ENCODE data around the gene COX5B. TPM values are rescaled to one million over a fixed set of nuclear protein-coding genes. Genes with fewer than 3 reads are reported as not detected.
A peak's percentile ranks its signal among the peaks of the same experiment; 100 is the strongest.

Gene COX5B
- total RNA-seq, 1 experiment from 2014 or later = 374 TPM

DNA sequence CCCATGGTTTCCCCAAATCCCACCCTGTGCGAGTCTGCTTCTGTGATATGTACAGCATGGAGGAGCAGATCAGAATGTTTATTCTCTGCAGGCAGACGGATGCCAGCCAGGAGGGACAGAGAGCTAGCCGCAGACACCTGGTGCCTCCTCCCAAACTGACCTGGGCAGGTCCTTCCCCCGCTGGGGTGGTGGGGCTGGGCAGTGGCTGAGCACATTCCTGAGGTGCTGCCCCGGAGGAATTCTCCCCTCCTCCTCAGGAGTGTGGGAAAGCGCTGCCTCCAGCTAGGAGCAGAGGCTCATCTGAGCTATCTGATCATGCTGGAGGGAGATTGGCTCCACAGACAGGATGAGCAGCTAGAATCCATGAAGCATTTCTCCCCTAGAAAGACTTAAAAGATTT is 45.3 kb downstream of the COX5B start:
- no peak for DNase-seq
- Histone ChIP-seq H3K9me3 (ENCODE audit: low read length) (no peaks in the 10 kb centered on the region), H3K4me1 (ENCODE audit: low read length) (no peaks in the 10 kb centered on the region), H3K9me2 (replicated peaks; ENCODE audit: insufficient read depth, low read length) (no peaks in the 10 kb centered on the region), H3K27me3 (ENCODE audit: low read length) (no peaks in the 10 kb centered on the region), H4K20me1 (ENCODE audit: insufficient read depth, low read depth, low read length) (no peaks in the 10 kb centered on the region), H3K79me2 (ENCODE audit: low read length) (no peaks in the 10 kb centered on the region), H3K36me3 (ENCODE audit: insufficient read depth, low read length) (no peaks in the 10 kb centered on the region), H3K4me2 (ENCODE audit: low read depth, low read length, poor library complexity, severe bottlenecking) (no peak overlapping the region), H3K27ac (ENCODE audit: low read length) (no peak overlapping the region), H2AFZ (ENCODE audit: low read length) (no peak overlapping the region), H3K4me3 (ENCODE audit: low read length) (no peak overlapping the region), H3K9ac (ENCODE audit: low read length) (no peak overlapping the region)

- peaks cover 18% of the 10 kb centered on the region for H3K4me1 ChIP-seq (ENCODE audit: low read length)
- DNase-seq = no peak
- no peak overlapping the region for H3K9ac ChIP-seq (ENCODE audit: low read length)
- no peaks in the 10 kb centered on the region for H3K27me3 ChIP-seq (ENCODE audit: low read length)
- H3K9me2 ChIP-seq (replicated peaks; ENCODE audit: insufficient read depth, low read length) = no peaks in the 10 kb centered on the region
- H3K9me3 ChIP-seq (ENCODE audit: low read length) = no peaks in the 10 kb centered on the region
- H3K79me2 ChIP-seq (ENCODE audit: low read length) = no peaks in the 10 kb centered on the region
- no peak overlapping the region for H3K4me2 ChIP-seq (ENCODE audit: low read depth, low read length, poor library complexity, severe bottlenecking)
- no peak overlapping the region for H2AFZ ChIP-seq (ENCODE audit: low read length)
- H3K36me3 ChIP-seq (ENCODE audit: insufficient read depth, low read length) = no peaks in the 10 kb centered on the region
- no peak overlapping the region for H3K4me3 ChIP-seq (ENCODE audit: low read length)
- H3K27ac ChIP-seq (ENCODE audit: low read length) = no peak overlapping the region
- no peaks in the 10 kb centered on the region for H4K20me1 ChIP-seq (ENCODE audit: insufficient read depth, low read depth, low read length)
Measured at GRCh38 chr2:97693476-97693875, 47.6 kb downstream of the COX5B start.

- H3K9me2 ChIP-seq (replicated peaks; ENCODE audit: insufficient read depth, low read length) = no peaks in the 10 kb centered on the region
- no peak overlapping the region for H3K4me2 ChIP-seq (ENCODE audit: low read depth, low read length, poor library complexity, severe bottlenecking)
- no peak overlapping the region for H2AFZ ChIP-seq (ENCODE audit: low read length)
- H3K9me3 ChIP-seq (ENCODE audit: low read length) = no peaks in the 10 kb centered on the region
- no peak overlapping the region for H3K9ac ChIP-seq (ENCODE audit: low read length)
- no peak for DNase-seq
- H3K4me1 ChIP-seq (ENCODE audit: low read length) = peaks cover 23% of the 10 kb centered on the region
- H4K20me1 ChIP-seq (ENCODE audit: insufficient read depth, low read depth, low read length) = no peaks in the 10 kb centered on the region
- H3K79me2 ChIP-seq (ENCODE audit: low read length) = no peaks in the 10 kb centered on the region
- H3K27me3 ChIP-seq (ENCODE audit: low read length) = no peaks in the 10 kb centered on the region
- H3K27ac ChIP-seq (ENCODE audit: low read length) = no peak overlapping the region
- no peaks in the 10 kb centered on the region for H3K36me3 ChIP-seq (ENCODE audit: insufficient read depth, low read length)
- H3K4me3 ChIP-seq (ENCODE audit: low read length) = no peak overlapping the region
Measured at GRCh38 chr2:97695744-97696143, 49.9 kb downstream of the COX5B start.

- no peaks in the 10 kb centered on the region for H3K9me2 ChIP-seq (replicated peaks; ENCODE audit: insufficient read depth, low read length)
- H3K4me3 ChIP-seq (ENCODE audit: low read length) = peak overlapping the region; percentile 8; the same call in 1 of the 2 replicates
- H3K36me3 ChIP-seq (ENCODE audit: insufficient read depth, low read length) = no peaks in the 10 kb centered on the region
- peaks cover 23% of the 10 kb centered on the region for H3K4me1 ChIP-seq (ENCODE audit: low read length)
- H4K20me1 ChIP-seq (ENCODE audit: insufficient read depth, low read depth, low read length) = no peaks in the 10 kb centered on the region
- peak overlapping the region; percentile 43; the same call in 1 of the 2 replicates for H2AFZ ChIP-seq (ENCODE audit: low read length)
- no peak overlapping the region for H3K27ac ChIP-seq (ENCODE audit: low read length)
- H3K79me2 ChIP-seq (ENCODE audit: low read length) = no peaks in the 10 kb centered on the region
- H3K4me2 ChIP-seq (ENCODE audit: low read depth, low read length, poor library complexity, severe bottlenecking) = peak overlapping the region; percentile 66
- no peaks in the 10 kb centered on the region for H3K9me3 ChIP-seq (ENCODE audit: low read length)
- DNase-seq = peak; percentile 95
- no peaks in the 10 kb centered on the region for H3K27me3 ChIP-seq (ENCODE audit: low read length)
- H3K9ac ChIP-seq (ENCODE audit: low read length) = peak overlapping the region; percentile 36
Measured at GRCh38 chr2:97697252-97698235, 51.7 kb downstream of the COX5B start.

Small RNA genes within 50 kb of the gene (small RNA-seq; reads per million reads assigned to genes)
- 0.43 reads per million, percentile 6 among the genes with 10 or more reads in this experiment for gene RNU4-8P

Other genes starting within 250 kb of the COX5B start
- 69.9 and 79.2 TPM in 2 replicates for gene ANKRD36B, start 56.2 kb upstream of the COX5B start, total RNA-seq (2014; rRNA removed; shearing (Covaris generic); ENCODE audit: low replicate concordance)
- 32.1 and 65.3 TPM in 2 replicates for gene ACTR1B, start 18.0 kb downstream of the COX5B start, total RNA-seq (2014; rRNA removed; shearing (Covaris generic); ENCODE audit: low replicate concordance)
- 5.2 and 5.9 TPM in 2 replicates for gene C2orf92, start 23.7 kb downstream of the COX5B start, total RNA-seq (2014; rRNA removed; shearing (Covaris generic); ENCODE audit: low replicate concordance)
- gene ZAP70, start 67.5 kb downstream of the COX5B start, total RNA-seq (2014; rRNA removed; shearing (Covaris generic); ENCODE audit: low replicate concordance) = not detected in 2 replicates

Data from Karpas-422 (cell line).